H9 (cell line): ENCODE results near the gene WFDC5. TPM values are rescaled to one million over a fixed set of nuclear protein-coding genes. Genes with fewer than 3 reads are reported as not detected.

Experiments used
- DNase-seq: peaks from one replicate; pipeline ENCODE4 v3.0.0-alpha.2; 2017
- H2AFZ ChIP-seq: one replicate; pipeline ENCODE4 v1.6.1; 2013; ENCODE audit warnings: mild to moderate bottlenecking, low read length, control low read depth, moderate library complexity
- H2AK5ac ChIP-seq: 2 replicates; pipeline ENCODE4 v1.6.1; 2013; ENCODE audit warnings: low read length, control low read depth, mixed read lengths; ENCODE audit not compliant: insufficient read length
- H2BK120ac ChIP-seq: one replicate; pipeline ENCODE4 v1.6.1; 2013; ENCODE audit warnings: low read depth, mild to moderate bottlenecking, low read length, control low read depth, inconsistent platforms; ENCODE audit not compliant: poor library complexity, severe bottlenecking
- H2BK12ac ChIP-seq: 2 replicates; pipeline ENCODE4 v1.6.1; 2013; ENCODE audit warnings: low read length, control low read depth, mixed read lengths, low read depth; ENCODE audit not compliant: insufficient read length
- H2BK15ac ChIP-seq: 2 replicates; pipeline ENCODE4 v1.6.1; 2013; ENCODE audit warnings: low read depth, low read length, control low read depth
- H2BK20ac ChIP-seq: one replicate; pipeline ENCODE4 v1.6.1; 2013; ENCODE audit warnings: low read depth, mild to moderate bottlenecking, low read length, control low read depth, inconsistent platforms; ENCODE audit not compliant: poor library complexity, severe bottlenecking
- H2BK5ac ChIP-seq: 2 replicates; pipeline ENCODE4 v1.6.1; 2013; ENCODE audit warnings: low read length, control low read depth, mixed read lengths; ENCODE audit not compliant: insufficient read length
- H3K14ac ChIP-seq: 2 replicates; pipeline ENCODE4 v1.6.1; 2013; ENCODE audit warnings: low read length, control low read depth; ENCODE audit not compliant: insufficient read depth
- H3K18ac ChIP-seq: 2 replicates; pipeline ENCODE4 v1.6.1; 2013; ENCODE audit warnings: low read depth, mild to moderate bottlenecking, mixed read lengths, low read length, control low read depth; ENCODE audit not compliant: insufficient read length
- H3K23ac ChIP-seq: 2 replicates; pipeline ENCODE4 v1.6.1; 2013; ENCODE audit warnings: low read length, control low read depth, mixed read lengths, low read depth; ENCODE audit not compliant: insufficient read length
- H3K23me2 ChIP-seq: 2 replicates; pipeline ENCODE4 v1.6.1; 2013; ENCODE audit warnings: low read depth, mild to moderate bottlenecking, mixed read lengths, low read length, control low read depth; ENCODE audit not compliant: insufficient read length, poor library complexity, severe bottlenecking
- H3K27ac ChIP-seq: 2 replicates; pipeline ENCODE4 v1.5.1; 2013; ENCODE audit warnings: low read length, control low read depth, mixed read lengths, low read depth; ENCODE audit not compliant: insufficient read length
- H3K27me3 ChIP-seq: 2 replicates; pipeline ENCODE4 v1.6.1; 2013; ENCODE audit warnings: low read length, control low read depth, inconsistent platforms; ENCODE audit not compliant: insufficient read depth
- H3K4ac ChIP-seq: 2 replicates; pipeline ENCODE4 v1.6.1; 2013; ENCODE audit warnings: low read depth, mild to moderate bottlenecking, control low read depth, inconsistent platforms, low read length, moderate library complexity
- H3K4me1 ChIP-seq: 2 replicates; pipeline ENCODE4 v1.6.1; 2013; ENCODE audit warnings: low read length, control low read depth, inconsistent platforms; ENCODE audit not compliant: insufficient read depth
- H3K4me2 ChIP-seq: 2 replicates; pipeline ENCODE4 v1.6.1; 2013; ENCODE audit warnings: low read length, control low read depth, mixed read lengths; ENCODE audit not compliant: insufficient read length, insufficient read depth
- H3K56ac ChIP-seq: 2 replicates; pipeline ENCODE4 v1.6.1; 2013; ENCODE audit warnings: low read depth, mild to moderate bottlenecking, mixed read lengths, low read length, control low read depth; ENCODE audit not compliant: insufficient read length
- H3K79me1 ChIP-seq: 2 replicates; pipeline ENCODE4 v1.6.1; 2013; ENCODE audit warnings: low read depth, mild to moderate bottlenecking, moderate library complexity, low read length, control low read depth, inconsistent platforms; ENCODE audit not compliant: insufficient read depth, poor library complexity, severe bottlenecking
- H3K79me2 ChIP-seq: 2 replicates; pipeline ENCODE4 v1.6.1; 2013; ENCODE audit warnings: low read length, control low read depth, inconsistent platforms; ENCODE audit not compliant: insufficient read depth
- H3K9ac ChIP-seq: 2 replicates; pipeline ENCODE4 v1.6.1; 2013; ENCODE audit warnings: low read length, control low read depth, mixed read lengths; ENCODE audit not compliant: insufficient read length; ENCODE audit errors: extremely low read depth
- H3K9me3 ChIP-seq: one replicate; pipeline ENCODE4 v1.6.1; 2013; ENCODE audit warnings: low read depth, low read length, inconsistent platforms; ENCODE audit not compliant: control insufficient read depth
- H3T11ph ChIP-seq: one replicate; pipeline ENCODE4 v1.6.1; 2013; ENCODE audit warnings: mild to moderate bottlenecking, low read length, control low read depth, inconsistent platforms
- H4K20me1 ChIP-seq: one replicate; pipeline ENCODE4 v1.6.1; 2013; ENCODE audit not compliant: control insufficient read depth, insufficient read length, insufficient read depth
- H4K5ac ChIP-seq: 2 replicates; pipeline ENCODE4 v1.6.1; 2013; ENCODE audit warnings: low read depth, mild to moderate bottlenecking, mixed read lengths, low read length, control low read depth; ENCODE audit not compliant: insufficient read length
- H4K8ac ChIP-seq: replicated peaks from 2 replicates; pipeline ENCODE4 v1.6.1; 2013; ENCODE audit warnings: low read length, control low read depth, mixed read lengths, low read depth; ENCODE audit not compliant: insufficient read length
- H4K91ac ChIP-seq: 2 replicates; pipeline ENCODE4 v1.6.1; 2013; ENCODE audit warnings: low read depth, mild to moderate bottlenecking, moderate library complexity, mixed read lengths, low read length, control low read depth; ENCODE audit not compliant: insufficient read length
- H3K27ac Mint-ChIP-seq, 3 experiments: 2 replicates in 2 of 3; 3 replicates in 1 of 3; pipeline ENCODE4 v1.8.0; 2020 to 2021; ENCODE audit warnings: mixed read lengths in 3 of 3, mild to moderate bottlenecking in 1 of 3, moderate library complexity in 1 of 3
- H3K27me3 Mint-ChIP-seq: 2 replicates; pipeline ENCODE4 v1.8.0; 2021; ENCODE audit warnings: low read depth, mild to moderate bottlenecking, moderate library complexity, mixed read lengths
- H3K36me3 Mint-ChIP-seq, 3 experiments: 2 replicates in 2 of 3; 3 replicates in 1 of 3; pipeline ENCODE4 v1.8.0; 2020 to 2021; ENCODE audit warnings: low read depth in 3 of 3, mixed read lengths in 3 of 3; ENCODE audit not compliant: insufficient read depth in 1 of 3
- H3K4me1 Mint-ChIP-seq, 2 experiments: 2 replicates each; pipeline ENCODE4 v1.8.0; 2020; ENCODE audit warnings: mixed read lengths in 2 of 2
- H3K4me3 Mint-ChIP-seq, 2 experiments: 2 replicates in 1 of 2; 3 replicates in 1 of 2; pipeline ENCODE4 v1.8.0; 2020 to 2021; ENCODE audit warnings: mild to moderate bottlenecking in 2 of 2, mixed read lengths in 2 of 2, moderate library complexity in 1 of 2
- H3K9me3 Mint-ChIP-seq, 2 experiments: 2 replicates in 1 of 2; 3 replicates in 1 of 2; pipeline ENCODE4 v1.8.0; 2020; ENCODE audit warnings: mild to moderate bottlenecking in 2 of 2, mixed read lengths in 2 of 2, moderate library complexity in 1 of 2
- WGBS: extraction: QIAGEN DNeasy Blood & Tissue Kit; methylation state at CpG from one replicate; pipeline ENCODE4 v1.1.7; 2013; ENCODE audit warnings: missing lambda C conversion rate, low lambda C conversion rate, mixed read lengths; ENCODE audit not compliant: insufficient read length; ENCODE audit errors: extremely low coverage; 5-methylcytosine and 5-hydroxymethylcytosine counted together
- total RNA-seq: library from RNA; stranded (reverse); gene quantifications from 2 replicates; pipeline ENCODE4 v1.2.1, GENCODE V29; 2021
- TF ChIP-seq, protein P1 (sequence below): fragments of 200-600 bp; sonication (generic); conservative IDR thresholded peaks from 3 replicates; pipeline ENCODE4 v1.8.0; 2021; ENCODE audit warnings: antibody characterized with exemption, mild to moderate bottlenecking

WFDC5 gene
- total RNA-seq, 1 experiment from 2014 or later, result not detected

DNA sequence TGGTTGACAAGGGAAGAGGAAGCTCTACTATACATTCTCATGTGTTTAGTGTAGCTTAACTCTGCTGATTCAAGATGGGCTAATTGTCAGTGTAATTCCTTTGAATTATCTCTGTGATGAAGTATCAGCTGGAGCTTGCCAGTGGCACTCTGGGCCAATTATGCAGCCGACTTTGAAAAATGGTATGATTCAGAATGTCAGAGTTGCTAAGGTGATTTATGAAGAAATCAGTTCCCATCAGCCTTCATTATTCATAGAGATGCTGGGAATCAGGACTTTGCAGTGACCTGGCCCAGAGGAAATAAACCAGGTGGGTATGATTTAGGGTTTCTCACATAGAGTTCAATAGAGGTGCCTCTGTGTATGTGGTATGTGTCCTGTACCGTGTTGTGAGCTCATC, 47.4 kb downstream of the WFDC5 start:
- Histone ChIP-seq H3K4me2 (no peak overlapping the region), H3K4ac (no peak overlapping the region), H4K91ac (no peak overlapping the region), H4K8ac (no peak overlapping the region), H3K4me1 (no peaks in the 10 kb centered on the region), H2BK12ac (no peak overlapping the region), H3K79me2 (no peaks in the 10 kb centered on the region; the same call in 1 of the 2 replicates), H3K9ac (no peak overlapping the region), H3K27ac (no peak overlapping the region), H4K5ac (no peak overlapping the region), H2AK5ac (no peak overlapping the region), H2BK120ac (no peak overlapping the region), H3K27me3 (no peaks in the 10 kb centered on the region), H3K23me2 (no peaks in the 10 kb centered on the region), H2AFZ (no peak overlapping the region), H3K79me1 (peaks cover 3% of the 10 kb centered on the region), H3K56ac (no peak overlapping the region), H3K23ac (no peak overlapping the region), H3K14ac (no peak overlapping the region), H2BK5ac (no peak overlapping the region), H2BK20ac (no peak overlapping the region), H3T11ph (no peak overlapping the region), H3K9me3 (no peaks in the 10 kb centered on the region), H2BK15ac (no peak overlapping the region), H3K18ac (no peak overlapping the region), H4K20me1 (no peaks in the 10 kb centered on the region)
- WGBS, result no CpG with 5 or more reads among the region's 2 CpGs
- Mint-ChIP-seq H3K36me3 (peaks cover 5 to 10% (median 7%) of the 10 kb centered on the region in 3 experiments; a peak in 6 of 7 replicates), H3K4me3 (no peak overlapping the region), H3K27ac (peak overlapping the region in 2 of 3 experiments; percentile 8 to 40; a peak in 1 of 7 replicates), H3K4me1 (peaks cover 3% of the 10 kb centered on the region in 2 experiments; a peak in 3 of 4 replicates), H3K27me3 (no peaks in the 10 kb centered on the region), H3K9me3 (no peaks in the 10 kb centered on the region; a peak in 1 of 5 replicates)
- TF ChIP-seq, protein P1, sequence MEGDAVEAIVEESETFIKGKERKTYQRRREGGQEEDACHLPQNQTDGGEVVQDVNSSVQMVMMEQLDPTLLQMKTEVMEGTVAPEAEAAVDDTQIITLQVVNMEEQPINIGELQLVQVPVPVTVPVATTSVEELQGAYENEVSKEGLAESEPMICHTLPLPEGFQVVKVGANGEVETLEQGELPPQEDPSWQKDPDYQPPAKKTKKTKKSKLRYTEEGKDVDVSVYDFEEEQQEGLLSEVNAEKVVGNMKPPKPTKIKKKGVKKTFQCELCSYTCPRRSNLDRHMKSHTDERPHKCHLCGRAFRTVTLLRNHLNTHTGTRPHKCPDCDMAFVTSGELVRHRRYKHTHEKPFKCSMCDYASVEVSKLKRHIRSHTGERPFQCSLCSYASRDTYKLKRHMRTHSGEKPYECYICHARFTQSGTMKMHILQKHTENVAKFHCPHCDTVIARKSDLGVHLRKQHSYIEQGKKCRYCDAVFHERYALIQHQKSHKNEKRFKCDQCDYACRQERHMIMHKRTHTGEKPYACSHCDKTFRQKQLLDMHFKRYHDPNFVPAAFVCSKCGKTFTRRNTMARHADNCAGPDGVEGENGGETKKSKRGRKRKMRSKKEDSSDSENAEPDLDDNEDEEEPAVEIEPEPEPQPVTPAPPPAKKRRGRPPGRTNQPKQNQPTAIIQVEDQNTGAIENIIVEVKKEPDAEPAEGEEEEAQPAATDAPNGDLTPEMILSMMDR, result no peak
- no peak for DNase-seq
